ENCODE results near the gene POLR1E.

The POLR1E gene

GRCh38 chr9:37540634-37541033 lies 54.9 kb downstream of the POLR1E start:
- Histone ChIP-seq H3K79me2 (ENCODE audit: control insufficient read depth, insufficient read depth, low read length, poor library complexity) (no peaks in the 10 kb centered on the region), H3K9me3 (ENCODE audit: insufficient read depth, low read depth, low read length) (peaks cover 4% of the 10 kb centered on the region), H2BK12ac (ENCODE audit: low read length) (no peak overlapping the region), H3K9ac (ENCODE audit: low read length) (no peak overlapping the region), H3K4me2 (ENCODE audit: low read length) (no peak overlapping the region), H4K91ac (ENCODE audit: low read depth, low read length) (no peak overlapping the region), H2AK5ac (ENCODE audit: low read length) (no peak overlapping the region), H2BK120ac (ENCODE audit: insufficient read depth, low read length, poor library complexity) (no peak overlapping the region), H2AFZ (ENCODE audit: insufficient read depth, low read length, poor library complexity) (no peak overlapping the region), H3K4me3 (ENCODE audit: low read depth, low read length) (no peak overlapping the region), H2BK5ac (ENCODE audit: low read depth, low read length, poor library complexity) (no peak overlapping the region), H3K4ac (ENCODE audit: low read depth, low read length) (no peak overlapping the region), H3K27ac (ENCODE audit: low read depth, low read length) (no peak overlapping the region), H4K12ac (ENCODE audit: low read depth, low read length) (no peak overlapping the region), H3K18ac (ENCODE audit: low read length) (no peak overlapping the region), H3K4me1 (ENCODE audit: control insufficient read depth in 1 of 2, insufficient read depth in 2 of 2, low read length in 2 of 2) (no peaks in the 10 kb centered on the region), H3K14ac (ENCODE audit: low read length) (no peak overlapping the region), H4K8ac (ENCODE audit: low read depth, low read length) (no peak overlapping the region), H3K36me3 (ENCODE audit: control insufficient read depth in 1 of 2, insufficient read depth in 2 of 2, low read length in 2 of 2) (peaks cover 14 to 28% of the 10 kb centered on the region in 2 experiments), H3K79me1 (ENCODE audit: low read length) (no peaks in the 10 kb centered on the region), H3K27me3 (ENCODE audit: insufficient read depth, low read length) (no peaks in the 10 kb centered on the region), H3K23ac (ENCODE audit: low read length) (no peak overlapping the region)
- no peak for DNase-seq
- no CpG with 5 or more reads among the region's 3 CpGs for WGBS (ENCODE audit: extremely low coverage, insufficient coverage, insufficient read length)

DNA sequence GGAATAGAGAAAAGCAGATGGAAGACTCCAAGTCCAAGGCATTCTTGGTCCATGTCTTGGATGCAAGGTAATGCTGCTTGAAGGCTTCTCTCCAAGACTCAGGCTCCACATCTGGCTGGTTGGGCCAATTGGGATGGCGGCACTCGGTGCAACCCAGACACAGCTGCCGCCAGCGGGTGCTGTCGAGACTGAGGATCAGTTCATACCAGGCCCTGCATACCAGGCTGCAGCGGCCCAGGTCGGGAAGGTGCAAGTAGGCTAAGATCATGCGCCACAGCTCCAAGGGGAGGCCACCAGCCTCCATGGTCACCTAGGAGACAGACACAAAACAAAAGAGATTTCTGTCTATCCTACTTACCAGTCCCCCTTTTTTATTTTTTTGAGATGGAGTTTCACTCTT lies 55.7 kb downstream of the POLR1E start:
- Histone ChIP-seq H2AK5ac (ENCODE audit: low read length) (no peak overlapping the region), H3K9ac (ENCODE audit: low read length) (no peak overlapping the region), H3K79me2 (ENCODE audit: control insufficient read depth, insufficient read depth, low read length, poor library complexity) (no peaks in the 10 kb centered on the region), H4K8ac (ENCODE audit: low read depth, low read length) (no peak overlapping the region), H3K27ac (ENCODE audit: low read depth, low read length) (no peak overlapping the region), H3K27me3 (ENCODE audit: insufficient read depth, low read length) (no peaks in the 10 kb centered on the region), H4K12ac (ENCODE audit: low read depth, low read length) (no peak overlapping the region), H3K23ac (ENCODE audit: low read length) (no peak overlapping the region), H2AFZ (ENCODE audit: insufficient read depth, low read length, poor library complexity) (no peak overlapping the region), H2BK120ac (ENCODE audit: insufficient read depth, low read length, poor library complexity) (no peak overlapping the region), H3K4me1 (ENCODE audit: control insufficient read depth in 1 of 2, insufficient read depth in 2 of 2, low read length in 2 of 2) (no peaks in the 10 kb centered on the region), H3K4me3 (ENCODE audit: low read depth, low read length) (no peak overlapping the region), H3K9me3 (ENCODE audit: insufficient read depth, low read depth, low read length) (peaks cover 4% of the 10 kb centered on the region), H3K4me2 (ENCODE audit: low read length) (no peak overlapping the region), H3K79me1 (ENCODE audit: low read length) (no peaks in the 10 kb centered on the region), H3K18ac (ENCODE audit: low read length) (no peak overlapping the region), H3K36me3 (ENCODE audit: control insufficient read depth in 1 of 2, insufficient read depth in 2 of 2, low read length in 2 of 2) (peaks cover 12 to 23% of the 10 kb centered on the region in 2 experiments), H3K14ac (ENCODE audit: low read length) (no peak overlapping the region), H4K91ac (ENCODE audit: low read depth, low read length) (no peak overlapping the region), H2BK5ac (ENCODE audit: low read depth, low read length, poor library complexity) (no peak overlapping the region), H3K4ac (ENCODE audit: low read depth, low read length) (no peak overlapping the region), H2BK12ac (ENCODE audit: low read length) (no peak overlapping the region)
- DNase-seq = no peak
- no CpG with 5 or more reads among the region's 8 CpGs for WGBS (ENCODE audit: extremely low coverage, insufficient coverage, insufficient read length)

GRCh38 chr9:37542488-37542887 lies 56.7 kb downstream of the POLR1E start:
- Histone ChIP-seq H3K79me1 (ENCODE audit: low read length) (no peaks in the 10 kb centered on the region), H4K91ac (ENCODE audit: low read depth, low read length) (no peak overlapping the region), H3K9ac (ENCODE audit: low read length) (no peak overlapping the region), H4K12ac (ENCODE audit: low read depth, low read length) (no peak overlapping the region), H4K8ac (ENCODE audit: low read depth, low read length) (no peak overlapping the region), H3K27me3 (ENCODE audit: insufficient read depth, low read length) (no peaks in the 10 kb centered on the region), H3K36me3 (ENCODE audit: control insufficient read depth in 1 of 2, insufficient read depth in 2 of 2, low read length in 2 of 2) (peaks cover 6 to 17% of the 10 kb centered on the region in 2 experiments), H3K18ac (ENCODE audit: low read length) (no peak overlapping the region), H2BK5ac (ENCODE audit: low read depth, low read length, poor library complexity) (no peak overlapping the region), H3K27ac (ENCODE audit: low read depth, low read length) (no peak overlapping the region), H2BK12ac (ENCODE audit: low read length) (no peak overlapping the region), H2AK5ac (ENCODE audit: low read length) (no peak overlapping the region), H3K4ac (ENCODE audit: low read depth, low read length) (no peak overlapping the region), H3K9me3 (ENCODE audit: insufficient read depth, low read depth, low read length) (no peaks in the 10 kb centered on the region), H3K4me1 (ENCODE audit: control insufficient read depth in 1 of 2, insufficient read depth in 2 of 2, low read length in 2 of 2) (no peaks in the 10 kb centered on the region), H3K23ac (ENCODE audit: low read length) (no peak overlapping the region), H3K79me2 (ENCODE audit: control insufficient read depth, insufficient read depth, low read length, poor library complexity) (no peaks in the 10 kb centered on the region), H3K14ac (ENCODE audit: low read length) (no peak overlapping the region), H3K4me3 (ENCODE audit: low read depth, low read length) (no peak overlapping the region), H3K4me2 (ENCODE audit: low read length) (no peak overlapping the region), H2BK120ac (ENCODE audit: insufficient read depth, low read length, poor library complexity) (no peak overlapping the region), H2AFZ (ENCODE audit: insufficient read depth, low read length, poor library complexity) (no peak overlapping the region)
- DNase-seq = no peak
- no CpG with 5 or more reads among the region's 6 CpGs for WGBS (ENCODE audit: extremely low coverage, insufficient coverage, insufficient read length)

DNA sequence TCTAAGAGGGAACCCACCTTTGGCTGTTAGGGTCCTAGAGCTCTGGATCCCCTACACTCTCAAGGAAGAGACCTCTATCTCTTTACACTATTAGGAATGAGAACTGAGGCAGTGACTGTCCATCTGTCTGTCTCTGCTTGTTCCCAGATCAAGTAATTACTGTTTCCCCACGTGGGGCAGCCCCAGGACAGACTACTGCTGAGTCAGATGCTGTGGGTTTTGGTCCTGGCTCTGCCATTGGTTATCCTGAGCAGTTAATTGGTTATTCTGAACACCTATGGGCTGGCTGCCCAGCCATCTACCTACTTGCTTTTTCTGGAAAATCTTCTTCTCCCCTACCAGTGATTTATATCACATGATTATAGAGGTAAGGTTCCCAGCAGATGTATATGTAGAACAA lies 57.1 kb downstream of the POLR1E start:
- Histone ChIP-seq H3K27ac (ENCODE audit: low read depth, low read length) (no peak overlapping the region), H3K4ac (ENCODE audit: low read depth, low read length) (no peak overlapping the region), H3K4me3 (ENCODE audit: low read depth, low read length) (no peak overlapping the region), H3K18ac (ENCODE audit: low read length) (no peak overlapping the region), H3K4me2 (ENCODE audit: low read length) (no peak overlapping the region), H3K23ac (ENCODE audit: low read length) (no peak overlapping the region), H3K27me3 (ENCODE audit: insufficient read depth, low read length) (no peaks in the 10 kb centered on the region), H2AK5ac (ENCODE audit: low read length) (no peak overlapping the region), H3K79me2 (ENCODE audit: control insufficient read depth, insufficient read depth, low read length, poor library complexity) (no peaks in the 10 kb centered on the region), H2BK12ac (ENCODE audit: low read length) (no peak overlapping the region), H4K8ac (ENCODE audit: low read depth, low read length) (no peak overlapping the region), H3K9me3 (ENCODE audit: insufficient read depth, low read depth, low read length) (no peaks in the 10 kb centered on the region), H3K9ac (ENCODE audit: low read length) (no peak overlapping the region), H4K91ac (ENCODE audit: low read depth, low read length) (no peak overlapping the region), H3K36me3 (ENCODE audit: control insufficient read depth in 1 of 2, insufficient read depth in 2 of 2, low read length in 2 of 2) (peaks cover 6 to 13% of the 10 kb centered on the region in 2 experiments), H2BK5ac (ENCODE audit: low read depth, low read length, poor library complexity) (no peak overlapping the region), H3K14ac (ENCODE audit: low read length) (no peak overlapping the region), H2AFZ (ENCODE audit: insufficient read depth, low read length, poor library complexity) (no peak overlapping the region), H3K4me1 (ENCODE audit: control insufficient read depth in 1 of 2, insufficient read depth in 2 of 2, low read length in 2 of 2) (no peaks in the 10 kb centered on the region), H3K79me1 (ENCODE audit: low read length) (no peaks in the 10 kb centered on the region), H4K12ac (ENCODE audit: low read depth, low read length) (no peak overlapping the region), H2BK120ac (ENCODE audit: insufficient read depth, low read length, poor library complexity) (no peak overlapping the region)
- WGBS (ENCODE audit: extremely low coverage, insufficient coverage, insufficient read length) = no CpG with 5 or more reads among the region's 1 CpG
- no peak for DNase-seq
